ENCODE results near the gene ANKRD2. TPM values are rescaled to one million over a fixed set of nuclear protein-coding genes. Genes with fewer than 3 reads are reported as not detected.
"Not testable (repeated sequence)": the region's sequence is repeated elsewhere in the genome, so short reads cannot be mapped to it uniquely, and the experiment has no call there.

The ANKRD2 gene
- total RNA-seq, 2 donors from 2014 or later: 0.25 to 0.39 TPM

DNA sequence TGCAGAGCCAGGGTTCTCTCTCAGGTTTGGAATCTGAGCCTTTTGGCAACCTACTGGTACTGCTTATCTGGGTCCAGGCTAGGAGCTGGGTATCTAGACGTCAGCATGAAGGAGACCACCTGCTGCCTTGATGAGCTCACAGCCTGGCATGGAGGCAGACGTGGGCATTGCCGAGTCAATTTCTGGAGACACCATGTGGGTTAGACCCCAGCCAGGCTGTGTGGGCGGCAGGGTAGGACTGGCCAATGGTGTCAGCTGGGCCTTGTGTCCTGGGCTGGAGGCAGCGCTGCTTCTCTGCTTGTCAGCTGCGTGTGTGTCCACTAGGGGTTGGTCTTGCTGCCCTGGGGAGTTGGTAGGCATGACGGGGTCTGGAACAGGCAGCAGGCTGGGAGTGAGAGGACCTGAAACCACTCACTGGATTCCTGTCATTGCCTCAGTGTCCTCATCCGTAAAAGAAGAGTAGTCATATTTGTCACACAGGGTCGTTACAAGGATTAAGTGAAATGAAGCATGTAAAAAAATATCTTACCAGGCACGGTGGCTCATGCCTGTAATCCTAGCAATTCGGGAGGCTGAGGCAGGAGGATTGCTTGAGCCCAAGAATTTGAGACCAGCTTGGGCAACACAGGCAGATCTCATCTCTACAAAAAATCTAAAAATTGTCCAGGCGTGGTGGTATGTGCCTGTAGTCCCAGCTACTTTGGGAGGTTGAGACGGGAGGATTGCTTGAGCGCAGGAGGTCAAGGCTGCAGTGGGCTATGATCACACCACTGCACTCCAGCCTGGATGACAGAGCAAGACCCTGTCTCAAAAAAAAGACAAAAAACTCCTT lies 31.7 kb upstream of the ANKRD2 start:
- DNase-seq (ENCODE audit: low spot score in 2 of 2) (no peak), ATAC-seq (no peak)
- no peaks in the 10 kb centered on the region for H3K9me3 Mint-ChIP-seq
- H3K36me3 Mint-ChIP-seq: no peaks in the 10 kb centered on the region
- H3K27ac Mint-ChIP-seq: no peak overlapping the region

- Mint-ChIP-seq H3K36me3 (no peaks in the 10 kb centered on the region), H3K9me3 (no peaks in the 10 kb centered on the region), H3K27ac (peak overlapping the region; percentile 78 to 81)
- ATAC-seq (peak; percentile 61 to 69), DNase-seq (ENCODE audit: low spot score in 2 of 2) (peak; percentile 45 to 68)
These were observed 30.2 kb upstream of the ANKRD2 start for GRCh38 chr10:97542169-97543024.

DNA sequence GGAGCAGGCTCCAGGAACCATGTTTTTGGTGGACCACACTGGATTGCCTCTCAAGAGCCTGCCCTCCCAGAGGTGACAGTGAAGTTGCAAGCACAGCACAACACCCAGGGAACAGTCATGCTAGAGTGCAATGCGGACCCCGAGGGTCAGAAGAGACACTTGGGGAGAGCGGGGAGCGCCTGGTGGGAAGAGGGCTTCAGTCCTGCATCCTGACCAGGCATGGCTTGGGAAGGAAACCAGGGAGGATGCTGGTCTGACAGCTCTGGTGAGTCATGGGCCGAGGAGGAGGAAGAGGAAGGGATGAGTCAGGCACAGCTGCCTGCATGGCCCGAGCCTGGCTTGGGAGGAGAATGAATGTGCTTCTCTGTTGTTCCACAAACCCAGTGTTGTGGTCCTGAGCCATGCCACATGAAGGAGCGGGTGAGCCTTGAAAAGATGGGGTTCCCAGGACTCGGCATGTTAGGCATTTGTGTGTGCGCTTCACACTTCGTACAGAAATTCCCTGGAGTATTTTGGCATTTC lies 29.5 kb upstream of the ANKRD2 start:
- H3K36me3 Mint-ChIP-seq: no peaks in the 10 kb centered on the region
- no peaks in the 10 kb centered on the region for H3K9me3 Mint-ChIP-seq
- DNase-seq (ENCODE audit: low spot score in 2 of 2) (peak; percentile 75 to 86), ATAC-seq (peak; percentile 95 to 98)
- peak overlapping the region; percentile 78 to 81 for H3K27ac Mint-ChIP-seq

GRCh38 chr10:97546456-97547270 lies 25.9 kb upstream of the ANKRD2 start:
- Mint-ChIP-seq H3K9me3 (no peaks in the 10 kb centered on the region), H3K36me3 (no peaks in the 10 kb centered on the region), H3K27ac (no peak overlapping the region)
- no peak for ATAC-seq
- DNase-seq (ENCODE audit: low spot score in 2 of 2): no peak

DNA sequence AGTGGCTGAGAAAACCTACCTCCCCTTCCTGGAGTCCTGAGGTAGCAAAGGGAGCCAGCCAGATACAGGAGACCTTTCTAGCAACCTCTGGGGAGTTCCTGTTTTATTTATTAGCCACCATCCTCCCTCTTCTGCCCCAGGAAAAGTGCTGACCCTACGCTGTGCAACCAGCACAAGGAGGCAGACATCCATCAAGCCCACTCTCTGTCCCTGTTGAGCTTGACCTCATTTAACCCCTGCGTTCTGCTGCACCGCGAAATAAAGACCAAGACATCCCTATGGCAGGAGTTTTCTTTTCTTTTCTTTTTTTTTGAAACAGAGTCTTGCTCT lies 25.3 kb upstream of the ANKRD2 start:
- ATAC-seq: no peak
- Mint-ChIP-seq H3K9me3 (no peaks in the 10 kb centered on the region), H3K27ac (no peak overlapping the region), H3K36me3 (no peaks in the 10 kb centered on the region)
- no peak for DNase-seq (ENCODE audit: low spot score in 2 of 2)

- ATAC-seq (no peak), DNase-seq (ENCODE audit: low spot score in 2 of 2) (no peak)
These were observed 24.6 kb upstream of the ANKRD2 start for GRCh38 chr10:97547962-97548361.

GRCh38 chr10:97548828-97549455 lies 23.6 kb upstream of the ANKRD2 start:
- Mint-ChIP-seq H3K27ac (peak overlapping the region; percentile 28 to 72), H3K36me3 (no peaks in the 10 kb centered on the region), H3K9me3 (no peaks in the 10 kb centered on the region)
- DNase-seq (ENCODE audit: low spot score in 2 of 2) (no peak), ATAC-seq (no peak)

More at GRCh38 chr10:97547962-97548361, 24.6 kb upstream of the ANKRD2 start:
- no peaks in the 10 kb centered on the region for H3K36me3 Mint-ChIP-seq
- no peak overlapping the region for H3K27ac Mint-ChIP-seq
- H3K9me3 Mint-ChIP-seq: no peaks in the 10 kb centered on the region

GRCh38 chr10:97549587-97550322 lies 22.8 kb upstream of the ANKRD2 start:
- Mint-ChIP-seq H3K36me3 (no peaks in the 10 kb centered on the region), H3K27ac (peak overlapping the region in 1 of 2 donors; percentile 28), H3K9me3 (no peaks in the 10 kb centered on the region)
- no peak for DNase-seq (ENCODE audit: low spot score in 2 of 2)
- ATAC-seq: no peak

DNA sequence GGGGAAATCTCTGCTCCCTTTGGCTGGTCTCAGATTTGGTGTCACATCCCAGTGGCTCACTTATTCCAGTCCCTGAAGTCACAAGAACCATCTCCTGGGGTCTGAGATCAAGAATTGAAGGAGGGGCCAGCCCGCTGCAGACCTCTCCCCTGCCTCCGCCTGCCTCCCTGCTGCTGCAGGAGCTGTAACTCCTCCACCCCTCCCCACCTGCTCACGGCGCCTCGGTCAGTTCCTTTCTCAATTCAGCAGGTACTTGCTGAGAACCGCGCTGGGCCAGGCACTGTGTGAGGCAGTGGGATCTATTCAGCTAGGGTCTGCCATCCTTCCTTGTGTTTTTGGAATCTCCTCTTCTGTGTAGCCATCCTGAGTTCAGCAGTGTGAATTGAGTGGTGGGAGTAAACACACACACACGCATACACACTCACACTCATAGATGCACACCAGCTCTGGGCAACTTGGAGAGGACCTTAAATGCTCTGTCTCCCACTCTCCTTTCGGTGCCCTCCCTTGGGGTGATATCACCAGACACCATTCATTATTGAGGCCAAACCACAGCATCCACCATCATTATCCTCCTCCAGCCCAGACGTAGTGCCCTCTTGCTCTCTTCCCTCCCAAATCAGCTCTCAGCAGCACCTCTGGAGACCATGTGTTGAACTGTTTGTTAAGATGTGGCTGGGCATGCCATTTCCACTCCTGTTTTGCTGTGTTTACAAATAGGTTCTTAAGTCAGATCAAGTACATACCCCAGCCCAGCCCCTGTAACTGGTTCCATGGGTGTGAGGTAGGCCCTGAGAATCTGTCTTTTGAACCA lies 22.0 kb upstream of the ANKRD2 start:
- DNase-seq (ENCODE audit: low spot score in 2 of 2) (no peak), ATAC-seq (no peak)
- H3K36me3 Mint-ChIP-seq: peaks cover 0 to 5% of the 10 kb centered on the region in 2 donors
- H3K27ac Mint-ChIP-seq: peak overlapping the region; percentile 28 to 58
- no peaks in the 10 kb centered on the region for H3K9me3 Mint-ChIP-seq

DNA sequence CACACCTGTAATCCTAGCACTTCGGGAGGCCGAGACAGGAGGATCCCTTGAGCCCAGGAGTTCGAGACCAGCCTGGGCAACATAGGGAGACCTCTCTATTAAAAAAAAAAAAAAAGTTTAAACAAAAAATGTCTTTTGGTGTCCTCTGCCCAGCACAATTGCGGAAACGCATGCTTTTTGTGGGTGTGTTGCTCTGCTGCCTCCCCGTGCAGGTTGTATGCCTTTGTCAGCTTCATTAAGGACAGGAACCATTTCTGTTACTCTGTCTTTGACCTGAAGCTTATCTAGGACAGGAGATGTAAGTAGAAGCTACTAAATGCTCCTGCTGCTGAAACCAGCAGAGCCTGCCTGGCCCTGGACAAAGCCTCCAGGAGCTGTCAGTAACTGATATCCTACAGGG lies 21.3 kb upstream of the ANKRD2 start:
- Mint-ChIP-seq H3K36me3 (peaks cover 0 to 5% of the 10 kb centered on the region in 2 donors), H3K9me3 (no peaks in the 10 kb centered on the region), H3K27ac (peak overlapping the region in 1 of 2 donors; percentile 28)
- DNase-seq (ENCODE audit: low spot score in 2 of 2): no peak
- no peak for ATAC-seq

GRCh38 chr10:97553575-97554031 lies 19.0 kb upstream of the ANKRD2 start:
- Mint-ChIP-seq H3K27ac (no peak overlapping the region), H3K9me3 (no peaks in the 10 kb centered on the region), H3K36me3 (peaks cover 0 to 5% of the 10 kb centered on the region in 2 donors)
- DNase-seq (ENCODE audit: low spot score in 2 of 2) (peak in 1 of 2 donors; percentile 58), ATAC-seq (peak; percentile 74 to 96)

DNA sequence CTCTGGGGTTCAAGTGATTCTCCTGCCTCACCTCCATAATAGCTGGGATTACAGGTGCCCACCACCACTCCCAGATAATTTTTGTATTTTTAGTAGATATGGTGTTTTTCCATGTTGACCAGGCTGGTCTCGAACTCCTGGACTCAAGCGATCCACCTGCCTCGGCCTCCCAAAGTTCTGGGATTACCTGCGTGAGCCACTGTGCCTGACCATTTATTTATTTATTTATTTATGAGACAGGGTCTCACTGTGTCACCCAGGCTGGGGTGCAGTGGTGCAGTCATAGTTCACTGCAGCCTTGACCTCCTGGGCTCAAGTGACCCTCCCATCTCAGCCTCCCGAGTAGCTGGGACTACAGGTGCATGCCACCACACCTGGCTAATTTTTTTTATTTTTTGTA lies 18.2 kb upstream of the ANKRD2 start:
- H3K27ac Mint-ChIP-seq; H3K9me3 Mint-ChIP-seq; H3K36me3 Mint-ChIP-seq; ATAC-seq; DNase-seq (ENCODE audit: low spot score in 2 of 2): not testable (repeated sequence)

DNA sequence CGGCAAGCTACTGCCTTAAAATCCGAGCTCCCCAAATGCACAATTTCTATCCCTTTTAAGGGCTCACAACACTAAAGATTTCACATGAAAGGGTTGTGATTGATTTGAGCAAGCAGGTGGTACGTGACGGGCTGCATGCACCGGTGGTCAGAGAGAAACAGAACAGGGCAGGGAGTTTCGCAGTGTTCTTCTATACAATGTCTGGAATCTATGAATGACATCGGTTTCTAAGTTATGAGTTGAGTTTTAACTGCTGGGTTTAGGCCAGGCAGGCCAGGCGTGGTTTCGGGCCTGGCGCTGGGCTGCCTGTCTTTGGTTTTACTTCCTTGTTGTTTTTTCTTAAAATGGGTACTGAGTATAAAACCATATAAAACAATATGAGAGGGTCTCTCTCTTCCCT lies 17.0 kb upstream of the ANKRD2 start:
- not testable (repeated sequence) for H3K36me3 Mint-ChIP-seq; H3K27ac Mint-ChIP-seq; DNase-seq (ENCODE audit: low spot score in 2 of 2); H3K9me3 Mint-ChIP-seq; ATAC-seq

GRCh38 chr10:97560731-97561381 lies 11.7 kb upstream of the ANKRD2 start:
- peak overlapping the region; percentile 19 to 36 for H3K27ac Mint-ChIP-seq
- not testable (repeated sequence) for H3K36me3 Mint-ChIP-seq; ATAC-seq; H3K9me3 Mint-ChIP-seq; DNase-seq (ENCODE audit: low spot score in 2 of 2)
